Limb (tissue), 2 donors: ENCODE measurements around the gene NKIRAS2.

Experiments
- DNase-seq, 2 donors: peaks; one replicate each; pipeline ENCODE4 v3.0.0-alpha.2; 2016; ENCODE audit errors: extremely low spot score in 2 of 2

The NKIRAS2 gene

DNA sequence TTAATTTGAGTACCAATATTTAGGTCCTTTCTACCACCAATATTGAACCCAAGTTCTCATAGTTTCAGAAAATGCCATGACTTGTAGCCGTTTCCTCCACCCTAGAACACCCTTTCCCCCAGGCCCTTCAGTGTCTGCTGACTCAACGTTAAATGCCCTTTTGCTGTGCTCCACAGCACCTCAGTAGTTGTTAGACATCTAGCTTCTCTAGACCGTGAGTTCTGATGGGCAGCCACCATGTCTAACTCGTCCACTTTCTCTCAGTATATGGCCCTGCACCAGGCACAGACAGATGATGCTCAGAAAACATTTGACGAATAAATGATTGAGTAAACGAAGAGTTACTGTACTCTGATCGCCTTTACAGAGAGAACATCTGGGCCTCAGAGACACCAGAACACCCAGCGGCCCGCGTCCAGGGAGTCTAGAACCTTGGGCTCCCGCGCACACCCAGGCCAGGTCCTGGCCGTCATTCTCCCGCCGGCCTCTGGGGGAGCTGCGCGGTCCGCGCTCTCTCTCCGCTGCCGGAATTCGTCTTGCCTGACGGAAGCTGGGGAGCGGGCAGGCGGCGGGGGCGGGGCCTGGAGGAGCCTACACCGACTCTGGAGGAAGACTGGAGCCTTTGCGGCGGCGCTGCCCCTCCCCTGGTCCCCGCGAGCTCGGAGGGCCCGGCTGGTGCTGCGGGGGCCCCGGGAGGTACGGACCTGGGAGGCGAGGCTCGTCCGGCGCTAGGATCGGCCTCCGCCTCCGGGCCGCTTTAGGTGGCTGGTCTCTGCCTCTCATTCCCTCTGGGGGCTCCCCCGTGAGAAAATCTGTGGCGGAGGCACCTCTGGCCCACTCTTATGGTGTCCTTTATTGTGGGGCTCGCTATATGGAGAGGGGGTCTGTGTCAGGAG lies at the start of gene NKIRAS2:
NKIRAS2 (plus strand) TSS at position 582 of the 896 bp plus-strand sequence. CDS start 1,488 bp downstream, outside the sequence.
- DNase-seq = peak; percentile 91 to 95

DNA sequence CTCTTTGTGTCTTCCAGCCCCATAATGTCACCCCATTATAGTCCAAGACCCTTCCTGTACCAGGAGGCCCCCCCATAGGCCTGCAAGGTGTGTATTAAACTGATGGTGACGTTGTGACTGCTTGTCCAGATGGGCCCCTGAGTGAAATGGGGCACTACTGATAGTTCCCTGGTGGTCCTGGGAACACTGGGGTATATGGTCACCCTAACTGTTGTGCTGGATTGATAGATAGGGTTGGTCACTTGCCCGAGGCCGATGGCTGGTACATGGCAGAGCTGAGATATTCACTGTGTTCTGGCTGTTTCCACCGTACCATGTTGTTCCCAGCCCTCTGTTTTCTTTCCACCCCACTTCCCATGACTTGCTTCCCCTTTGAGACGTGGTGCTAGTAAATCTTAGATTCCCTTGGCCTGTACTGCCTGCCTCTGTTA lies 49.0 kb upstream of the NKIRAS2 start:
- DNase-seq = no peak

DNA sequence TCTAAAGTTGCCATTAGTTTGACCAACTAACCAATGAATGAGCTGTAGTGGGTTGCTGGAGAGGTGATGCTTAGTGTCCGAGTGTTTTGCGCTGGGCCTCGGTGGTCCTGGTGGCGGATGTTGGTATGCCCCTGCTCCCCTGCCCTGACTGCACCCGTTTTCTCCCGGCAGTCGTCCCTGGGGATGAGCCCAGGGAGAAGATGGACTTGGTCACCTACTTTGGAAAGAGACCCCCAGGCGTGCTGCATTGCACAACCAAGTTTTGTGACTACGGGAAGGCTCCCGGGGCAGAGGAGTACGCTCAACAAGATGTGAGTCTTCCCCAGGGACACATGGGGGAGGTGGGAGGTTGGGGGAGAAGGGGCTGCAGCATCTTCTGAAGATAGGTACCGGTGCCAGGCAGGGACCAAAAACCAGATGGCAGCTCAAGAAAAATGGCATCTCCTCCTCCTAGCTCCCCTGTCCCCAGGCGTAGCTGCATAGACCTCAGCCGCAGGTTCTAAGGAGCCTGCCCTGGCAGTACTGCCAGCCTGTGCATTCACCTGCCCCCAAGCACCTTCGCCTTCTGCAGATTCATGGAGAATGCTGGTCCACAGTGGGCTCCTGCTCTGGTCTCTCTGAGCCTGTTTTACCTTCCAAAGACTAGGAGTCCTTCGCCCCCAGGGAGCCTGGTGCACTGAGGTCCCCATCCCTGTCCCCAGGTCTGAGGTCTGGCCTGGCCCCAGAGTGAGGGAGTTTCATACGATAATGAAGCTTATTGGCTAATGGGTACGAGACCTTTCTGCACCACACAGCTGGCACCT lies 48.0 kb upstream of the NKIRAS2 start:
- DNase-seq = no peak

DNA sequence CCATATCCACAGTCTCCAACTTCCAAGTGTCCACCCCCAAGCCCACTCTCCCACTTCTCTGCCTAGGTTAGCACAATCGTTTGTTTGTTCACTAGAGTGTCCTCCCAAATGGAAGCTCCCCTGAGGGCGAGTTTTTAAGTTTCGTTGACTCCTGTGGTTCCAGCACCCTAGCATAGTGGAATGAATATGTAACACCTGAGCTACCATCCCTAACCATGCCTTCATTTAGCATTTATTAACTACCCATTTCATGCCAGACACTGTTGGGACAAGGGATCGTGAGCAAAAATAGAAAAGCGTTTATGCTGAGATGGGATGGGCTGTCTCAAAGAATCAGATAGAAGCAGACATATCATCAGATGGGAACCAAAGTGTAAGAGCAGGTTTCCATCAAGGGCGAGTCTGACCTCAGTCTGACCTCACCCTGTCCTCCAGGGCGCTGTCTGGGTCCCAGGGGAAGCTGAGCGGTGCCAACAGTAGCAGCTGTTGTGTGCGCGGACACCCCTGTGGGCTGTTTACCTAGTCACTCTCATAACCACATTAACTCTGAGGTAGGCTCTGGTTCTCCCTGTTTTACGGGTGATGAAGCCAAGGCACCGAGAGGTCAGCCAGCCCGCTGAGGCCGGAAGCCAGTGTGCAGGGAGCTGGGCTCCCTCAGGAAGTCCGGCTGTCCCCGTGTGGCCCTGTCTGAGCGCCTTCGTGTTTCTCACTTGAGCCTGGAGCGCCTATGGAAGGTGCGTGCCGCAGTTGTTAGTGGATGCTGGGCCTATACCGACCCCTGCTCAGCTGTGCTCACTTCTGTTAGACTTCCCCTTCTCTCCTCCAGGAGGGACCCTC lies 47.1 kb upstream of the NKIRAS2 start:
- no peak for DNase-seq

DNA sequence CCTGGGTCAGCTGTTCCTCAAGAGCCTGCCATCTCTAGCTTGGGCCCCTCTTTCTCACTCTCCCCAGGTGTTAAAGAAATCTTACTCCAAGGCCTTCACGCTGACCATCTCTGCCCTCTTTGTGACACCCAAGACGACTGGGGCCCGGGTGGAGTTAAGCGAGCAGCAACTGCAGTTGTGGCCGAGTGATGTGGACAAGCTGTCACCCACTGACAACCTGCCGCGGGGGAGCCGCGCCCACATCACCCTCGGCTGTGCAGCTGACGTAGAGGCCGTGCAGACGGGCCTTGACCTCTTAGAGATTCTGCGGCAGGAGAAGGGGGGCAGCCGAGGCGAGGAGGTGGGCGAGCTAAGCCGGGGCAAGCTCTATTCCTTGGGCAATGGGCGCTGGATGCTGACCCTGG lies 46.5 kb upstream of the NKIRAS2 start:
- no peak for DNase-seq

DNA sequence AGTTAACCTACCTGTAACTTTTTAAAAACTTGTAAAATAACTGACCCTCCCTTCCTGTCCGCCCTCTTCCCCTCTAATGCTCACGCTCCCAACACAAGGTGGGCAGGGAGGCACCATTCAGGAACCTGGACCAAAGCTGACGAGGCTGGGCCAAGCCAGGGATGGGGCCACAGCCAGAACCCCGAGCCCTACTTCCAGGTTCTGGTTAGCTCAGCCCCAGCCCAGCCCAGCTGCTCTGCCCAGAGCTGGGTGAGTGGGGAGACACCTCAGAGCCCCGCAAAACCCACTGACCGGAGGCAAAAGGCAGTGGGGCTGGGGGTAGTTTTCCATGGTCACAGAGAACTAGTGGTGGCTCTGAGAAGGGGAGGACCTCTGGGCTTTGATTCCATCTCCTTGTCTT lies 45.9 kb upstream of the NKIRAS2 start:
- no peak for DNase-seq

DNA sequence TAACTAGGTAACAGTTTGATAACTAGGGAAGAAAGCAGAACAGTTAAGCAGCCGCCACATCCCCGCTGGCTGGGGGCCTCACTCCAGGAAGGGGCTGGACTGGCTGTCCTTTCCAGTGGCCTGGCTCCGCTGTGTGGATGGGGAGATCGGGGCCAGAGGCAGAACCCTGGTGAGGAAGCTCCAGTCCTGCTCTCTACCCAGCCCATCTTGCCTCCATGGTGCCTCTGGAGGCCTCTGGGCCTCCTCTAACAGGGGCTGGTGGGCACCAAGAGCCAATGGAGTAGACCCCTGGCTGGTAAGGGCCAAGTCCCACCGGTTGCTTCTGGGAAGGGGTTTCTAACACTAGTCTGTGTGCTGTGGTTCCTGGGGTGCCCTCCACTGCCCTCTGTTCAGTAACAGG lies 45.2 kb upstream of the NKIRAS2 start:
- DNase-seq = no peak

DNA sequence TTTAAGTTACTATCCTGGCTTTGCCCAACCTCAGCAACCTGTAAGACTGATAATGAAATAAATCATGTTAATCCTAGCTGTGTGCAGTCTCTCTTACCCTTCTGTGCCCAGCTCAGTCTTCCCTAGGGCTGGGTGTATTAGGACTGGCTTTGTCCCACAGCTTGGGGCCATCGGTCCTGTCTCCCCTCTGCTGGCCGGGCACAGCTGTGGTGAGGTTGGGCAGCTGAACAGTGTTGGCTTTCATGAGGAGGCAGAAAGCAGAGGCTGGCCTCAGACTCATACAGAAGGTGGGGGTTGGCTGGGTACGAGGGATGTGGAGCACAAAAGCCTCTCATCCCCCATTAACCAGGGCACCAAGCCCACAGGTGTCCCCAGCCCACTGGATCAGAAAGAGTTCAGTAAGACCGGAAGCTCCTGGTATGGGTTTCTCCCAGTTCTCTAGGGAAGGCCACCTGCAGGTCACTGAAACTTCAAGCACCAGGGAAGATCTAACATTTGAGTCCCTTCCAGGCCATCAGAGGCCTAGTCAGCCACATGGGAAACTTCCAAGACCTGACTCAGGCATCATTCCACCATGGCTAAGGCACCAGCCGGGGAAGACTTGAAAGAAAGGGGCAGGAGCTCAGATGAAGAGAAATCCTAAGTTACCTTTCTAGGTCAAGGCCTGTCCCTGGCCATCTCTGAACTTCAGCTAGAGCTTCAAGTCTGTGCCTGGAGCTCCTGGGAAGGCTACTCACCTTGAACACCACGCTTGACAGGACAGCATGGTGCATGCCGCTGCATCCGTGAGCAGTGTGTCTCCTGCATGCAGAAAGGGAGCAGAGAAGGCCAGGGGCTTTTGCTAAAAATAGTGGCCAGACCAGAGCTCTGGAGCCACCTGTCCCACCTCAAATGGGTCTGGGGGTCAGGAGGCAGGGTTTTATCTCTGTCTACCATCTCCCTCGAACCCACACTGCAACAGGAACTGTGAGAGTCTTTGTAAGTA lies 44.5 kb upstream of the NKIRAS2 start:
- DNase-seq = no peak

DNA sequence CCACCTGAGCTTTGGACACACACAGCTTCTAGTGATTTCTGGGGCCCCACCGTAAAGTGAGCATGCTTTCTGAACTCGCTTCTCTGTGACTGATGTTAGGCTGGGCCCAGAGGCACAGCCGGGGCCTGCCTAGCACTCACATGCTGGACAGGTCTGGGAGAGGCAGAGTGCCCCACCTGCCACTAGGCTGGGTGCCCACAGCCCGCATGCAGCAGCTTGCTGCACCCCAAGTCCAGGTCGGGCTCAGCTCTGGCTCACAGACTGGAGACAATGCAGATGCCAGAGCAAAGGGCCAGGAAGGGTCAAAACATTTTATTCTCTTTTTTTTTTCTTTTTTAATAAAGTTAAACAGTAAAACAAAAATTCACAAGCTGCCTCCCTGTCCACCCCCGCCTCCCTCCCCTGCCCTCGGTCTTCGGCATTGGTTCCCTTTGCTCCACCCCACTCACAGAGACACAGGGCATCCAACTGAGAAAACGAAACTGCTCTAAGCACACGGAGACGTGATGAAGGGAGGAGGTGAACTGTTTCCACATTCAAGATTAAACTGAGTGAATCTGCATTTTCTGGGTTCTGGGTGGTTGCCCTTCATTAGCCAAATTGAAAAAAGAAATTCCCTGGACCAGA lies 43.6 kb upstream of the NKIRAS2 start:
- DNase-seq = no peak

DNA sequence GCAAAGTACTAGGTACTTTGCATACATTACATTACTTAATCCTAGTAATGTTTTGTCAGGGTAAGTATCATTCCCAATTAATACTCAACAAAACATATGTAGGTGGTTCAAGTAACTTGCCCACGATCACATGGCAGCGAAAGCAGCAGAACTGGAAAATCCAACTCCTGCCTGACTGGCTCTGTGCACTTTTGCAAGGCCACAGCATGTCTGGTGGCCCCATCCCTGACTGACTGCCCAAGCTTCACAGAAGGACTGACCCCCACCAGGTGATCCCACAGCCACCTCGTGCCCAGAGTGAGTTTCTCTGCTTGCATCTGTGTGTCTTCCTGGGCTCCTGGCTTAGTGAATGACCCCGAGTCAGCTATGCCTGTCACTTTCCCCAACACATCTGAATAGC lies 41.9 kb upstream of the NKIRAS2 start:
- DNase-seq = no peak

DNA sequence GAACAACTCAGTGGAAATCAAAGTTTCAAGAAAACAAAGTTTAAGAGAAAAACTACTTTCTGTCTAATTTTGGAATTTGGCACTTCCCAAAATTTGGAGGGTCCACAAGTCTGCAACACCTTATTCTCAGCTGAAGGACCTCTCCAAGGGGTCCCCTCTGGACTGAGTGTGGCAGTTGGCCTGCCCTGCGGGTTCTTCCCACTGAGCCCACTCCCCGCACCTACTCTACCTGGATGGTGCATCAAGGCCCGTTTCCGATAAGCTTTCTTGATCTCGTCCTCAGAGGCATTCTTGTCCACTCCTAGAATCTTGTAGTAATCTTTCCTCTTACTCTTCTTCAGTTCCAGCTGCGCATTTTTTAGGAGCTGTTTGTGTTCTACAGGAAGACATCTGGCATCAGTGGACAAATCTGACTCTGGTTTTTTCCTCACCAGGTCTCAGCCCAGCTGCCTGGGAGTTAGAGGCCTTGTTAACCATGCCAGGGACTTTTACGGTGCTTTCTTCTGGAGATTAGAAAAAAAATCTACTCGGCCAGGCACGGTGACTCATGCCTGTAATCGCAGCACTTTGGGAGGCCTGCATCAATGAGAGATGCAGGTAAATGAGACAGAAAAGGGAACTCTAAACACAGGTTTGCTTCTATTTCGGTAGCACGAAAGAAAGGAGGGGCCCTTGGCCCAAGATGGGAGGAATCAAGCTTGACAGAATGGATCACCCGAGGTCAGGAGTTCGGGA lies 37.7 kb upstream of the NKIRAS2 start:
- DNase-seq = no peak

DNA sequence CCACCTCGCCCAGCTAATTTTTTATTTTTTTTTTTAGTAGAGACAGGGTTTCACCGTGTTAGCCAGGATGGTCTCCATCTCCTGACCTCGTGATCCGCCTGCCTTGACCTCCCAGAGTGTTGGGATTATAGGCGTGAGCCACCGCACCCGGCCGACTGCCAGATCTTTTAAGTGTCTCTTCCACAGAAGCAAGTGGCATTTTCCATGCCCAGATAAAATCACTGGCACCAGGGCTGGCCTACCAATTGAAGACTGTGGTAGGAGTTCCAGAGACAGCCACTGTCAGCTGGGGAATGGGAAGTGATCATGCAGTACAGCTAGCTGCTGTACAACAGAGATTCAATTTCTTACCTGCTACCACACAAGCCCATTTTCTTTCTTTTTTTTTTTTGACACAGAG lies 35.4 kb upstream of the NKIRAS2 start:
- DNase-seq = no peak

DNA sequence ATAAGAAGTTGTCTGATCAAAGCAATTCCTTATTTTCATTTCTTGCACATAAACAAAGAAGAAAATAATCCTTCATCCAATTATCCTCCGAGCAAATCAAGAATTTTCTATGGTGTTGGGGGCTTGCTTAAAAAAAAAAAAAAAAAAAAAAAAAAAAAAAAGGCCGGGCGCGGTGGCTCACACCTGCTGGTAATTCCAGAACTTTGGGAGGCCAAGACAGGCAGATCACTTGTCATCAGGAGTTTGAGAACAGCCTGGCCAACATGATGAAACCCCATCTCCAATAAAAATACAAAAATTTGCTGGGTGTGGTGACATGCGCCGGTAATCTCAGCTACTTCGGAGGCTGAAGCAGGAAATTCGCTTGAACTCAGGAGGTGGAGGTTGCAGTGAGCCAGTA lies 34.0 kb upstream of the NKIRAS2 start:
- DNase-seq = no peak

DNA sequence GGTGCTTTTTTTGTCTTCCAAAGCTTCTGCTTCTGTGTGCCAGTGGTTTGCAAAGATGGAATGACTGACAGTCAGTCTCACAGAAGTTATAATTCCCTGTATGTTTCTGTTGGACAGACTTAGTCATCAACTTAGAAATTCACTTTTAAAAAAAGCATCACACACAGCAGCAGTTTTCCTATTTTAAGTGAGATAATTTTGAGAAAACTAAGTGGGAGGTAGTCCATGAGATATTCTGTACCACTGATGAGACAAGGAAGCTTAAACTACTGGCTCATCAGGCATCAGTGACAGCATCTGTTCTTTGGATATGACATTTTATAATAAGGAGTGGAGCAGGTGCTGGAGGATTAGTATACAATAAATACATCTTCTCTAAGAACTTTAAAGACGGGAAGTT lies 33.3 kb upstream of the NKIRAS2 start:
- DNase-seq = no peak

DNA sequence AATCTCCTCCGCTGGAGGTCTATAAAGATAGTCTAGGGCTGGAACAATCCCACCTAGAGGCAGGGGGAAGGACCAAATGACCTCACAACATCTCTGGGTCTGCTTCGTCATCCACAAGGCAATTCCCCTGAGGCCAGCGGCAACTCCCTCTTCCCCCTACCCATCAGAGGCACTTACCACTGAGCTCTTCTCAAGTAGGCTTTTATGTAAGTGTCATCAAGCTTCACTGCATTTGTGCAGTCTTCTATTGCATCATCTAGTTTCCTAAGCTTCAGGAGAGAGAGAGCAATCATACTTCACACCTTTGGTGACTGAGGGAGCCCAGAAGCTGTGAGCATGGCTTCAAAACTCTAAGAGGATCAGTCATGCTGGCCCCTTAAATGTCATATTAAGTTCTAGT lies 32.2 kb upstream of the NKIRAS2 start:
- no peak for DNase-seq

DNA sequence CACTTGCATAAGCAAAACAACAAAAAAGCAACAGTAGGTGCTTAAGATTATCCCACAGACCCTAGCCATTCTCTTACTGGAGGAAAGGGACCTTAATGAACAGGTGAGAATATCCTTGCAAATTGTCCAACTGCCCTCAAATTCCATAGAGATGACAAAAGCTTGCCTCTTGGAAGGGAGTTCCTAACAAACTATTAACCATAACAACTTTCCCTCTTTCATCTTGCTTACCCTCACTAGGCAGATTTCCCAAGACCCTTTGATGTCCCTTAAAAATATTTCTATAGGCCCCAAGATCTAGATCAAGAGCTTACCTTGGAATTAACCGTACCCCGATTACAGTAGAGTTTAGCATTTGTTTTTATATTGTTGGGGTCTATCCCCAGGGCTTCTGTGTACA lies 31.5 kb upstream of the NKIRAS2 start:
- no peak for DNase-seq

DNA sequence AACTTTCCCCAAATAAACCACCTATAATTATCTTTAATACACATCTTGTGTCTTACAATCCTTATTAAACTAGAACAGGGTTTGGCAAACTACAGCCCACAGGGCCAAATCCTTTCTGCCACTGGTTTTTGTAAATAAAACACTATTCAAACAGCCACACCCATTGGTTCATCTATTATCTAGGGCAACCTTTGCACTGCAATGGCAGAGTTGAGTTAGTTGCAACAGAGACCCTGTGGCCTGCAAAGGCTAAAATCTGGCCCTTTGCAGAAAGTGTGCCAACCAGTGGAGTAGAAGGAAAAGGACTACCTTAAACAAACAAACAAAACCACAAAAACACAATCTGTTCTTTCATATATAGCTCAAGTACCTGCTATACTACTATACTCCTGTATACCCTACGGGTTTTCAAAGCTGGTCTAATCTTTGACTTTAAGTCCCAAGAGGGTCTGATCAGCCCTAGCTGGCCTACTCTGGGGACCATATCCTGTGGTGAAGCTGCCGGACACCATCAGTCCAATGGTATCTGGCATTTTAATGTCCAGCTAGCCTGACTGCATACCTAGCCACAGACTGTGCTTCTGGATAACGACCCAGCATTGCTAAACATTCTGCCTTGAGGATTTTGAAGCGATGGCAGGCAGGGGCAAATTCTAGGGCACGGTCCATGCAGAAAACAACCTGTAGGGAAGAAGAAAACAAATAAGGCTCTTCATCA lies 30.0 kb upstream of the NKIRAS2 start:
- no peak for DNase-seq

DNA sequence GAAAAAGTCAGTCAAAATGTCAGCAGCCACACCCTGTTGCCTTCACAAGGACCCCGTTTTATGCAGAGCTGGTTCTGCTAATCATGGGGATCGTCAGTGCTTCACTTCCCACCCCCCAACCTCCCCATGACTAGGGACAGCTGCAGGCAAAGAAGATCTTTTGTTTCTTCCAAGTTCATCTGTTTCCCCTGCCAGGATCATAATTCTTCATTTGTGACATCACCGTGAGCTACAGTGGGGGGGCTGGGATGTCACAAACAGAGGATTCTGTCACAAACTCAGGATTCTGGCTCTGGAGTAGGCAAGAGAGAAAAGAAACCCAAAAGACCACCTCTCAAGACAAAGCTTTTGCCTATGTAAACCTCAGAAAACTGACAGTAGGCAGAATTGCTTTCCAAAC lies 27.3 kb upstream of the NKIRAS2 start:
- peak; percentile 11 to 32 for DNase-seq

DNA sequence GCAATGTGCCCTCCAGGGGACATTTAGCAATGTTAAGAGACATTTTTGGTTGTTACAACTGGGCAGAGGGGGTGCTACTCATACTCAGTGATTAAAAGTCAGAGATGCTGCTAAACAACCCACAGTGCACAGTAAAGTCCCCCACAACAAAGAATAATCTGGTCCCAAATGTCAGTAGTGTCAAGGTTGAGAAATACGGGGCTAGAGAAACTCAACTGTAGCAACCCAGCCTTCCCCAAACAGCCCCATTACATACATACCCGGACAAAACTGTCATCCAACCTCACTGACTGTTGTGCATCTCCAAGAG lies 23.1 kb upstream of the NKIRAS2 start:
- no peak for DNase-seq
